Measurements from ENCODE around the gene TOLLIP.
"Not testable (repeated sequence)": the region's sequence is repeated elsewhere in the genome, so short reads cannot be mapped to it uniquely, and the experiment has no call there.

Gene TOLLIP

GRCh38 chr11:1280116-1281035, 29.1 kb downstream of the TOLLIP start:
- no peak for DNase-seq

- DNase-seq = no peak
Observed at GRCh38 chr11:1279674-1280055, 29.8 kb downstream of the TOLLIP start.

- no peak for DNase-seq
Observed at GRCh38 chr11:1278766-1279673, 30.4 kb downstream of the TOLLIP start.

GRCh38 chr11:1277936-1278512, 31.4 kb downstream of the TOLLIP start:
- no peak for DNase-seq

- no peak for DNase-seq
Observed at GRCh38 chr11:1276866-1277615, 32.4 kb downstream of the TOLLIP start.

GRCh38 chr11:1276041-1276790, 33.2 kb downstream of the TOLLIP start:
- DNase-seq = no peak

GRCh38 chr11:1275021-1275420, 34.4 kb downstream of the TOLLIP start:
- no peak for DNase-seq

GRCh38 chr11:1274501-1274900, 34.9 kb downstream of the TOLLIP start:
- no peak for DNase-seq

- DNase-seq = no peak
Observed at GRCh38 chr11:1272531-1272930, 36.9 kb downstream of the TOLLIP start.

- no peak for DNase-seq
Observed at GRCh38 chr11:1271927-1272326, 37.5 kb downstream of the TOLLIP start.

- no peak for DNase-seq
Observed at GRCh38 chr11:1271406-1271805, 38.0 kb downstream of the TOLLIP start.

- DNase-seq = no peak
Observed at GRCh38 chr11:1271002-1271401, 38.4 kb downstream of the TOLLIP start.

- no peak for DNase-seq
Observed at GRCh38 chr11:1270476-1270875, 39.0 kb downstream of the TOLLIP start.

- no peak for DNase-seq
Observed at GRCh38 chr11:1269957-1270356, 39.5 kb downstream of the TOLLIP start.

- no peak for DNase-seq
Observed at GRCh38 chr11:1267441-1268100, 41.9 kb downstream of the TOLLIP start.

GRCh38 chr11:1266976-1267375, 42.5 kb downstream of the TOLLIP start:
- not testable (repeated sequence) for DNase-seq

- DNase-seq = not testable (repeated sequence)
Observed at GRCh38 chr11:1265480-1265879, 44.0 kb downstream of the TOLLIP start.

- not testable (repeated sequence) for DNase-seq
Observed at GRCh38 chr11:1264444-1264843, 45.0 kb downstream of the TOLLIP start.

GRCh38 chr11:1263010-1263409, 46.4 kb downstream of the TOLLIP start:
- DNase-seq = no peak

- peak; percentile 81 for DNase-seq
Observed at GRCh38 chr11:1262172-1263006, 47.0 kb downstream of the TOLLIP start.

Data from NCI-H446 treated with DMSO at 0.1 percent for 48 hours (cell line).